Activated CD8-positive, alpha-beta T cell treated with anti-CD3 and anti-CD28 coated beads, Interleukin-2, amount 10 ng/mL, durations not matched to agents 7 days and 5 days (primary cell): ENCODE results near the gene PLSCR1. TPM values are rescaled to one million over a fixed set of nuclear protein-coding genes. Genes with fewer than 3 reads are reported as not detected.

ENCODE experiments used
- ATAC-seq: fragments of 150-1000 bp; cut with Tn5 transposase; one replicate; pipeline ENCODE4 v1.10.0; 2021; ENCODE audit warnings: moderate library complexity
- CTCF ChIA-PET: fragments of 350-600 bp; sonication (Branson Sonifier 250); formaldehyde crosslinking; loops from one replicate; lab custom pipeline; 2021; ENCODE audit warnings: antibody characterized with exemption; lab: Charles Lee
- POLR2A ChIA-PET: fragments of 350-600 bp; sonication (Branson Sonifier 250); formaldehyde crosslinking; loops from one replicate; lab custom pipeline; 2021; ENCODE audit warnings: antibody characterized with exemption; lab: Charles Lee
- DNase-seq: peaks from one replicate; pipeline ENCODE4 v3.0.0-alpha.2; 2020
- H3K27ac Mint-ChIP-seq: one replicate; pipeline ENCODE4 v1.8.0; 2021; ENCODE audit warnings: mild to moderate bottlenecking, mixed read lengths
- H3K27me3 Mint-ChIP-seq: one replicate; pipeline ENCODE4 v1.8.0; 2021; ENCODE audit warnings: low read depth, mixed read lengths
- H3K36me3 Mint-ChIP-seq: one replicate; pipeline ENCODE4 v1.8.0; 2021; ENCODE audit warnings: low read depth, mixed read lengths
- H3K4me1 Mint-ChIP-seq: one replicate; pipeline ENCODE4 v1.8.0; 2021; ENCODE audit warnings: low read depth, mixed read lengths
- H3K4me3 Mint-ChIP-seq: one replicate; pipeline ENCODE4 v1.8.0; 2021; ENCODE audit warnings: mild to moderate bottlenecking, mixed read lengths
- H3K9me3 Mint-ChIP-seq: one replicate; pipeline ENCODE4 v1.8.0; 2022; ENCODE audit warnings: mixed read lengths; ENCODE audit not compliant: insufficient read depth
- total RNA-seq, 2 experiments: library from RNA; stranded (reverse); gene quantifications; one replicate each; pipeline ENCODE4 v1.2.3, GENCODE V29; 2021

PLSCR1 gene
- total RNA-seq, 2 experiments from 2014 or later, result 164 to 177 TPM

GRCh38 chr3:146569314-146569713, 24.9 kb upstream of the PLSCR1 start:
- Mint-ChIP-seq H3K4me1 (no peaks in the 10 kb centered on the region), H3K36me3 (no peaks in the 10 kb centered on the region), H3K27ac (no peak overlapping the region), H3K27me3 (peaks cover 15% of the 10 kb centered on the region), H3K9me3 (peaks cover 4% of the 10 kb centered on the region), H3K4me3 (no peak overlapping the region)
- no peak for ATAC-seq
- ChIA-PET POLR2A (no interaction called here), CTCF (interaction anchor here (1.0 kb wide), 1 partner anchor 243 kb away, joined by 3 read pairs; no protein-coding TSS in a partner anchor)
- DNase-seq, result no peak

GRCh38 chr3:146566138-146566537, 21.7 kb upstream of the PLSCR1 start:
- no peak overlapping the region for H3K27ac Mint-ChIP-seq

GRCh38 chr3:146561879-146562278, 17.5 kb upstream of the PLSCR1 start:
- no peak overlapping the region for H3K27ac Mint-ChIP-seq
- no peaks in the 10 kb centered on the region for H3K36me3 Mint-ChIP-seq
- no peak overlapping the region for H3K4me3 Mint-ChIP-seq
- DNase-seq (no peak), ATAC-seq (no peak)
- H3K27me3 Mint-ChIP-seq, result peaks cover 10% of the 10 kb centered on the region
- H3K9me3 Mint-ChIP-seq, result peaks cover 4% of the 10 kb centered on the region
- POLR2A ChIA-PET, result interaction anchor here (0.6 kb wide), 1 partner anchor 17 kb away, joined by 3 read pairs; the partner anchor contains the start of gene PLSCR1
- CTCF ChIA-PET, result interaction anchor here (0.7 kb wide), 1 partner anchor 12 kb away, joined by 3 read pairs; no protein-coding TSS in a partner anchor
- no peaks in the 10 kb centered on the region for H3K4me1 Mint-ChIP-seq

More at GRCh38 chr3:146566138-146566537, 21.7 kb upstream of the PLSCR1 start:
- CTCF ChIA-PET, result no interaction called here
- Mint-ChIP-seq H3K4me3 (no peak overlapping the region), H3K4me1 (no peaks in the 10 kb centered on the region), H3K27me3 (peaks cover 13% of the 10 kb centered on the region), H3K9me3 (peaks cover 4% of the 10 kb centered on the region), H3K36me3 (no peaks in the 10 kb centered on the region)
- no peak for ATAC-seq
- POLR2A ChIA-PET, result no interaction called here
- no peak for DNase-seq

GRCh38 chr3:146561463-146561862, 17.1 kb upstream of the PLSCR1 start:
- no peak for ATAC-seq
- CTCF ChIA-PET, result interaction anchor here (0.7 kb wide), 1 partner anchor 12 kb away, joined by 3 read pairs; no protein-coding TSS in a partner anchor

GRCh38 chr3:146560678-146561077, 16.3 kb upstream of the PLSCR1 start:
- Mint-ChIP-seq H3K27me3 (peaks cover 13% of the 10 kb centered on the region), H3K36me3 (no peaks in the 10 kb centered on the region), H3K4me1 (no peaks in the 10 kb centered on the region), H3K9me3 (peaks cover 4% of the 10 kb centered on the region), H3K27ac (no peak overlapping the region), H3K4me3 (no peak overlapping the region)
- ATAC-seq (no peak), DNase-seq (no peak)
- ChIA-PET CTCF (no interaction called here), POLR2A (no interaction called here)

More at GRCh38 chr3:146561463-146561862, 17.1 kb upstream of the PLSCR1 start:
- H3K9me3 Mint-ChIP-seq, result peaks cover 4% of the 10 kb centered on the region
- no peak overlapping the region for H3K27ac Mint-ChIP-seq
- POLR2A ChIA-PET, result interaction anchor here (0.6 kb wide), 1 partner anchor 17 kb away, joined by 3 read pairs; the partner anchor contains the start of gene PLSCR1
- H3K36me3 Mint-ChIP-seq, result no peaks in the 10 kb centered on the region
- no peak overlapping the region for H3K4me3 Mint-ChIP-seq
- no peak for DNase-seq
- H3K27me3 Mint-ChIP-seq, result peaks cover 10% of the 10 kb centered on the region
- H3K4me1 Mint-ChIP-seq, result no peaks in the 10 kb centered on the region

GRCh38 chr3:146559388-146559787, 15.0 kb upstream of the PLSCR1 start:
- H3K4me1 Mint-ChIP-seq, result peaks cover 3% of the 10 kb centered on the region
- DNase-seq (no peak), ATAC-seq (no peak)
- ChIA-PET POLR2A (no interaction called here), CTCF (no interaction called here)
- no peak overlapping the region for H3K27ac Mint-ChIP-seq
- no peaks in the 10 kb centered on the region for H3K36me3 Mint-ChIP-seq
- no peak overlapping the region for H3K4me3 Mint-ChIP-seq
- H3K27me3 Mint-ChIP-seq, result peaks cover 14% of the 10 kb centered on the region
- H3K9me3 Mint-ChIP-seq, result no peaks in the 10 kb centered on the region

GRCh38 chr3:146558781-146559180, 14.4 kb upstream of the PLSCR1 start:
- ATAC-seq (no peak), DNase-seq (no peak)
- peaks cover 14% of the 10 kb centered on the region for H3K27me3 Mint-ChIP-seq
- CTCF ChIA-PET, result no interaction called here
- H3K9me3 Mint-ChIP-seq, result no peaks in the 10 kb centered on the region
- no peak overlapping the region for H3K4me3 Mint-ChIP-seq
- no peak overlapping the region for H3K27ac Mint-ChIP-seq
- no peaks in the 10 kb centered on the region for H3K36me3 Mint-ChIP-seq
- POLR2A ChIA-PET, result no interaction called here
- H3K4me1 Mint-ChIP-seq, result peaks cover 9% of the 10 kb centered on the region

- Mint-ChIP-seq H3K36me3 (no peaks in the 10 kb centered on the region), H3K27ac (no peak overlapping the region)
- CTCF ChIA-PET, result no interaction called here
Observed at GRCh38 chr3:146557745-146558144, 13.3 kb upstream of the PLSCR1 start.

GRCh38 chr3:146555311-146555710, 10.9 kb upstream of the PLSCR1 start:
- POLR2A ChIA-PET, result interaction anchor here (3.2 kb wide), 1 partner anchor 11 kb away, joined by 15 read pairs; the partner anchor contains the start of gene PLSCR1
- no peak overlapping the region for H3K27ac Mint-ChIP-seq
- H3K9me3 Mint-ChIP-seq, result no peaks in the 10 kb centered on the region
- CTCF ChIA-PET, result interaction anchor here (1.4 kb wide), 1 partner anchor 12 kb away, joined by 7 read pairs; the partner anchor contains the start of gene PLSCR1
- H3K27me3 Mint-ChIP-seq, result peaks cover 4% of the 10 kb centered on the region
- H3K4me1 Mint-ChIP-seq, result peaks cover 34% of the 10 kb centered on the region
- DNase-seq (no peak), ATAC-seq (no peak)
- no peak overlapping the region for H3K4me3 Mint-ChIP-seq
- H3K36me3 Mint-ChIP-seq, result no peaks in the 10 kb centered on the region

More at GRCh38 chr3:146557745-146558144, 13.3 kb upstream of the PLSCR1 start:
- H3K9me3 Mint-ChIP-seq, result no peaks in the 10 kb centered on the region
- H3K4me3 Mint-ChIP-seq, result no peak overlapping the region
- DNase-seq, result no peak
- peaks cover 7% of the 10 kb centered on the region for H3K27me3 Mint-ChIP-seq
- peaks cover 19% of the 10 kb centered on the region for H3K4me1 Mint-ChIP-seq
- no peak for ATAC-seq
- POLR2A ChIA-PET, result no interaction called here

GRCh38 chr3:146554151-146554760, 9.8 kb upstream of the PLSCR1 start:
- ATAC-seq, result peak; percentile 12
- POLR2A ChIA-PET, result interaction anchor here (3.2 kb wide), 1 partner anchor 10 kb away, joined by 15 read pairs; the partner anchor contains the start of gene PLSCR1

GRCh38 chr3:146550743-146551510, 6.5 kb upstream of the PLSCR1 start:
- POLR2A ChIA-PET, result interaction anchor here (0.6 to 0.9 kb wide), 2 partner anchors 8 to 53 kb away, joined by 3 read pairs; no protein-coding TSS in a partner anchor
- Mint-ChIP-seq H3K9me3 (no peaks in the 10 kb centered on the region), H3K4me1 (peaks cover 77% of the 10 kb centered on the region), H3K4me3 (peak overlapping the region; percentile 40), H3K27me3 (peaks cover 3% of the 10 kb centered on the region), H3K36me3 (no peaks in the 10 kb centered on the region), H3K27ac (peak overlapping the region; percentile 88)
- DNase-seq (peak; percentile 42), ATAC-seq (peak; percentile 81)
- CTCF ChIA-PET, result interaction anchor here (0.7 to 2.1 kb wide), 4 partner anchors 26 to 43 kb away, joined by 3 to 4 read pairs (median 4); no protein-coding TSS in a partner anchor

More at GRCh38 chr3:146554151-146554760, 9.8 kb upstream of the PLSCR1 start:
- H3K4me3 Mint-ChIP-seq, result no peak overlapping the region
- H3K27ac Mint-ChIP-seq, result peak overlapping the region; percentile 39
- no peaks in the 10 kb centered on the region for H3K36me3 Mint-ChIP-seq
- CTCF ChIA-PET, result interaction anchor here (1.4 kb wide), 1 partner anchor 10 kb away, joined by 7 read pairs; the partner anchor contains the start of gene PLSCR1
- peaks cover 4% of the 10 kb centered on the region for H3K27me3 Mint-ChIP-seq
- peaks cover 44% of the 10 kb centered on the region for H3K4me1 Mint-ChIP-seq
- DNase-seq, result no peak
- H3K9me3 Mint-ChIP-seq, result no peaks in the 10 kb centered on the region
